Measurements from ENCODE around the gene MAPKBP1. TPM values are rescaled to one million over a fixed set of nuclear protein-coding genes. Genes with fewer than 3 reads are reported as not detected.

The MAPKBP1 gene
- polyA plus RNA-seq, 3 donors, result 0.76 to 8.6 (median 1.1) TPM

DNA sequence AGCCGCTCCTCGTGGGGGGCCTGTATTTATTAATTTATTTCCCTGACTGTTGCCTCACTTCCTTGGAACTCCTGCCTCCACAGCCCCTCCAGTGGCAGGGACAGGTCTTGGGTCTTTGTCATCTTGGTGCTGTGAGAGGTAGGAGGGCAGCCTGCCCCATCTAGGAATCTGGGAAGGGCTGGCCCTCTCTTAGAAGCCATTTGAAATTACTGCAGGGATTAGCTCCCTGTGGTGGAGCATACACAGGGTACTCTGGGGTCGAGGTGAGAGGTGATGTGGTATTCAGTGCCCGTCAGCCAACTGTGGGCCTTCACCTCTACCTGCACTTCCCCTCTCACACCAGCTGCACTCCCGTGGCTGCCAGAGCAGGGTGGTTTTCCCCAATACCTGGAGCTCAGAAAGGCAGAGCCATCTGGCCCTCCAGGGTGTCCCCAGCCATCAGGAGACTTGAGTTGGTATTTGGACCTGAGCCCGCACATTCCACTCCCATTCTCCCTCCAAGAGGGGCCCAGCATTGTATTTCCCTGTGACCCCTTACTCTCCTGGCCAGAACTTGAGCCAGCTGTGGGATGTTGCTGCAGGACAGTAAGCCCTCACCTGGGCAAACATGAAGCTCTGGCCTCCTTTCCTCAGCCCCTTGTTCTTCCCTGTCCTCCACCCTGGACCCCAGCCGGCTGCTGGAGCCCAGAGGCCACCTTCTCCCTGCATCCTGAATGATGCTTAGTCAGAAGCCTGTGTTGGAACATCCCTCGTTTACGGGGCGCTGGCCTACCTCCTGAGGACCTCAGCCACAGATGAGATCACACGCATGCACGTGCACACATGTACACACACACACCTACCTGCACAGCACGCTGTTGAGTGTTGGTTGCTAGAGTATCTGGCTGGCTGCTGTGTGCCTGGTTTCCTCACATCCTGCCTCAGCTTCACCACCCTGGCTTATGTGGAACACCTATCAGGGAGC, 51.6 kb downstream of the MAPKBP1 start:
- Histone ChIP-seq H3K9ac (ENCODE audit: insufficient read depth, low read length, poor library complexity, severe bottlenecking) (no peak overlapping the region), H3K79me2 (ENCODE audit: insufficient read depth, low read length) (peaks cover 19% of the 10 kb centered on the region), H3K4me2 (replicated peaks; ENCODE audit: extremely low read depth, low read length, poor library complexity, severe bottlenecking) (no peak overlapping the region), H3K4me3 (replicated peaks in 1 of 3; ENCODE audit: low read depth in 2 of 3, low read length in 3 of 3) (no peak overlapping the region), H2AFZ (ENCODE audit: insufficient read depth, low read depth, low read length, poor library complexity, severe bottlenecking) (no peak overlapping the region), H3K4me1 (ENCODE audit: control insufficient read depth in 1 of 2, insufficient read depth in 2 of 2, low read length in 2 of 2) (peaks cover 17 to 19% of the 10 kb centered on the region in 2 donors), H3K36me3 (replicated peaks in 1 of 2; ENCODE audit: control insufficient read depth in 1 of 2, insufficient read depth in 2 of 2, low read length in 2 of 2) (peaks cover 31 to 51% of the 10 kb centered on the region in 2 donors), H3K27ac (ENCODE audit: low read depth in 1 of 2, low read length in 2 of 2) (no peak overlapping the region), H4K20me1 (ENCODE audit: insufficient read depth, low read length) (peaks cover 5% of the 10 kb centered on the region), H3K9me3 (replicated peaks in 1 of 2; ENCODE audit: control insufficient read depth in 1 of 2, insufficient read depth in 1 of 2, low read length in 2 of 2) (no peaks in the 10 kb centered on the region), H3K27me3 (ENCODE audit: control insufficient read depth in 2 of 2, insufficient read depth in 2 of 2, low read length in 2 of 2) (peaks cover 0 to 3% of the 10 kb centered on the region in 2 donors)
- H3K4me3 Mint-ChIP-seq, result peak overlapping the region in 1 of 2 donors; percentile 47
- no peaks in the 10 kb centered on the region for H3K9me3 Mint-ChIP-seq
- TF ChIP-seq CTCF (IDR thresholded peaks at IDR 0.05), result no peak
- H3K36me3 Mint-ChIP-seq, result peaks cover 44 to 57% of the 10 kb centered on the region in 2 donors
- intact Hi-C loops (cut with micrococcal nuclease), result loop anchor here in 1 of 2 donors (10.0 kb wide), 1 partner anchor 79 kb away; no protein-coding TSS in a partner anchor
- peak overlapping the region in 1 of 7 donors; percentile 32 for H3K27ac Mint-ChIP-seq
- peaks cover 13% of the 10 kb centered on the region for H3K4me1 Mint-ChIP-seq
- peaks cover 7 to 17% (median 9%) of the 10 kb centered on the region in 3 donors for H3K27me3 Mint-ChIP-seq (ENCODE audit: low read depth in 3 of 3)
- 100% methylated on average over 3 of the region's 13 CpGs for WGBS (ENCODE audit: insufficient coverage)
- no peak for DNase-seq

GRCh38 chr15:41827290-41827879, 53.1 kb downstream of the MAPKBP1 start:
- H3K27me3 ChIP-seq (ENCODE audit: control insufficient read depth in 2 of 2, insufficient read depth in 2 of 2, low read length in 2 of 2), result peaks cover 0 to 3% of the 10 kb centered on the region in 2 donors
- DNase-seq, result no peak
- Mint-ChIP-seq H3K4me3 (peak overlapping the region; percentile 95 to 98), H3K9me3 (no peaks in the 10 kb centered on the region), H3K36me3 (peaks cover 49 to 57% of the 10 kb centered on the region in 2 donors), H3K27ac (peak overlapping the region in 3 of 7 donors; percentile 52 to 90 (median 79)), H3K4me1 (peaks cover 22% of the 10 kb centered on the region), H3K27me3 (ENCODE audit: low read depth in 3 of 3) (peaks cover 7 to 17% (median 9%) of the 10 kb centered on the region in 3 donors)
- peak overlapping the region; percentile 42 to 94 (median 44) for H3K4me3 ChIP-seq (replicated peaks in 1 of 3; ENCODE audit: low read depth in 2 of 3, low read length in 3 of 3)
- peaks cover 14% of the 10 kb centered on the region for H4K20me1 ChIP-seq (ENCODE audit: insufficient read depth, low read length)
- peak overlapping the region; percentile 89 for H3K4me2 ChIP-seq (replicated peaks; ENCODE audit: extremely low read depth, low read length, poor library complexity, severe bottlenecking)
- intact Hi-C loops (cut with micrococcal nuclease), result loop anchor here in 1 of 2 donors (10.0 kb wide), 1 partner anchor 77 kb away; no protein-coding TSS in a partner anchor
- peaks cover 17 to 19% of the 10 kb centered on the region in 2 donors for H3K4me1 ChIP-seq (ENCODE audit: control insufficient read depth in 1 of 2, insufficient read depth in 2 of 2, low read length in 2 of 2)
- TF ChIP-seq CTCF (IDR thresholded peaks at IDR 0.05), result no peak
- peak overlapping the region; percentile 95 for H2AFZ ChIP-seq (ENCODE audit: insufficient read depth, low read depth, low read length, poor library complexity, severe bottlenecking)
- H3K9me3 ChIP-seq (replicated peaks in 1 of 2; ENCODE audit: control insufficient read depth in 1 of 2, insufficient read depth in 1 of 2, low read length in 2 of 2), result no peaks in the 10 kb centered on the region
- peaks cover 30 to 48% of the 10 kb centered on the region in 2 donors for H3K36me3 ChIP-seq (replicated peaks in 1 of 2; ENCODE audit: control insufficient read depth in 1 of 2, insufficient read depth in 2 of 2, low read length in 2 of 2)
- 3% methylated on average over 25 of the region's 37 CpGs for WGBS (ENCODE audit: insufficient coverage)
- peaks cover 19% of the 10 kb centered on the region for H3K79me2 ChIP-seq (ENCODE audit: insufficient read depth, low read length)
- no peak overlapping the region for H3K27ac ChIP-seq (ENCODE audit: low read depth in 1 of 2, low read length in 2 of 2)
- H3K9ac ChIP-seq (ENCODE audit: insufficient read depth, low read length, poor library complexity, severe bottlenecking), result peak overlapping the region; percentile 81

All from CD14-positive monocyte (primary cell).